Progenitor cell of endocrine pancreas (in vitro differentiated cells): ENCODE results near the gene ZER1. TPM values are rescaled to one million over a fixed set of nuclear protein-coding genes. Genes with fewer than 3 reads are reported as not detected.

Experiments used
- DNase-seq: peaks from one replicate; pipeline ENCODE4 v3.0.0; 2021; ENCODE audit warnings: low spot score; ENCODE audit not compliant: unreplicated experiment
- H3K27ac Mint-ChIP-seq: 2 replicates; pipeline ENCODE4 v1.8.0; 2021; ENCODE audit warnings: mild to moderate bottlenecking, moderate library complexity, mixed read lengths
- H3K27me3 Mint-ChIP-seq: 2 replicates; pipeline ENCODE4 v1.8.0; 2021; ENCODE audit warnings: mixed read lengths
- H3K36me3 Mint-ChIP-seq: 2 replicates; pipeline ENCODE4 v1.8.0; 2022; ENCODE audit warnings: mixed read lengths; ENCODE audit not compliant: insufficient read depth
- H3K4me1 Mint-ChIP-seq: 2 replicates; pipeline ENCODE4 v1.8.0; 2021; ENCODE audit warnings: low read depth, mixed read lengths
- H3K4me3 Mint-ChIP-seq: 2 replicates; pipeline ENCODE4 v1.8.0; 2021; ENCODE audit warnings: low read depth, mild to moderate bottlenecking, moderate library complexity, mixed read lengths
- H3K9me3 Mint-ChIP-seq: 2 replicates; pipeline ENCODE4 v1.8.0; 2021; ENCODE audit warnings: low read depth, mixed read lengths
- total RNA-seq: library from RNA; stranded (reverse); gene quantifications from 2 replicates; pipeline ENCODE4 v1.2.1, GENCODE V29; 2021
- TF ChIP-seq, protein P1 (sequence below): fragments of 200-600 bp; sonication (generic); IDR thresholded peaks from one replicate; pipeline ENCODE4 v1.5.0; 2021; ENCODE audit warnings: antibody characterized with exemption, mild to moderate bottlenecking; ENCODE audit not compliant: unreplicated experiment

ZER1 gene
- total RNA-seq, 1 donor from 2014 or later: 38.4 TPM

DNA sequence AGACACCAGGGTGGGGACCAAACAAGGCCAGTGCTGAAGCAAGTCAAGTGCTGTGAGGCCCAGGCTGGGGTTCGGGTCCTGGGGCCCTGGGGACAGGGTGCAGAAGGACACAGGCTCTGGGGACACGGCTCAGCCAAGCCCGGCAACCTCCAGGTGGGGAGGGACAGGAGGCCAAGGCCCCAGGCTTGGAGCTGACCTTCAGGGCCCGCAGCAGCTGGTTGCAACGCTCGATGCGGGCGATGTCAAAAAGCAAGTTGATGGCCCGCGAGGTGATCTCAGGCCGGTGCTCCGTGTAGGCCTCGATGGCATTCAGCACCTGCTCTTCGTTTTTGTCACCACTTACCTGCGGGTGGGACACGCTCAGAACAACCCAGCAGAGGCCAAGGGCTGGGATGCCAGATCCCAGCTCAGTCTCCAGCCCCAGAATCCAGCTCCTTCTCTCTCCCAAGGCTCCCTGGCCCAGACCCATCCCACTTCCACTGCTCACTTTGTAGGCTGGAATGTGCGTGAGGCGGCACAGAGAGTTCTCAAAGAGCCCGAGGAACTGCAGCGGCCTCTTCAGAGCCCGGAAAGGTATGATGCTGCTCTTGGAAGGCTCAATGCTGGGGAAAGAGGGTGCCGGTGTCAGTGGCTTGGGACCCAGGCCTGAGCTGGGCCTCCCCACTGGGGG, 20.7 kb downstream of the ZER1 start:
- DNase-seq: no peak
- peaks cover 2% of the 10 kb centered on the region for H3K36me3 Mint-ChIP-seq
- no peak overlapping the region for H3K27ac Mint-ChIP-seq
- H3K9me3 Mint-ChIP-seq: no peaks in the 10 kb centered on the region
- no peaks in the 10 kb centered on the region for H3K27me3 Mint-ChIP-seq
- H3K4me1 Mint-ChIP-seq: no peaks in the 10 kb centered on the region
- TF ChIP-seq, protein P1, sequence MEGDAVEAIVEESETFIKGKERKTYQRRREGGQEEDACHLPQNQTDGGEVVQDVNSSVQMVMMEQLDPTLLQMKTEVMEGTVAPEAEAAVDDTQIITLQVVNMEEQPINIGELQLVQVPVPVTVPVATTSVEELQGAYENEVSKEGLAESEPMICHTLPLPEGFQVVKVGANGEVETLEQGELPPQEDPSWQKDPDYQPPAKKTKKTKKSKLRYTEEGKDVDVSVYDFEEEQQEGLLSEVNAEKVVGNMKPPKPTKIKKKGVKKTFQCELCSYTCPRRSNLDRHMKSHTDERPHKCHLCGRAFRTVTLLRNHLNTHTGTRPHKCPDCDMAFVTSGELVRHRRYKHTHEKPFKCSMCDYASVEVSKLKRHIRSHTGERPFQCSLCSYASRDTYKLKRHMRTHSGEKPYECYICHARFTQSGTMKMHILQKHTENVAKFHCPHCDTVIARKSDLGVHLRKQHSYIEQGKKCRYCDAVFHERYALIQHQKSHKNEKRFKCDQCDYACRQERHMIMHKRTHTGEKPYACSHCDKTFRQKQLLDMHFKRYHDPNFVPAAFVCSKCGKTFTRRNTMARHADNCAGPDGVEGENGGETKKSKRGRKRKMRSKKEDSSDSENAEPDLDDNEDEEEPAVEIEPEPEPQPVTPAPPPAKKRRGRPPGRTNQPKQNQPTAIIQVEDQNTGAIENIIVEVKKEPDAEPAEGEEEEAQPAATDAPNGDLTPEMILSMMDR: no peak
- H3K4me3 Mint-ChIP-seq: no peak overlapping the region

DNA sequence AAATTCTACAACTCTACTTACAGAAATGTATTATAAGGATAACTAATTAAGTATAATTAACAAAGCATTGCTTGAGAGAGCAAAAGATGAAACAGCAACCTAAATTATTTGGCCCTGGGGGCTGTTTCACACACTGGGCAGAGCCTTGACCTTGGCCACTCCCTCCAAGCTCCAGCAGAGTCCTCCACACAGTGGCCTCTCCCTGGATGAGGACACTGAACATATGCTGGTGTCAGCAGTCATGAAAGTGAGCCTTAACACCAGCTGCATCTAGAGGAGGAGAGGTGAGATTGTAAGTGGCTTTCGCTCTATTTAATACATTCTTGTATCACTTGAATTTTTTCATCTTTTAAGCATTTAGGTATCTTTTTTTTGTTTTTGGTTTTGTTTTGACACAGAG, 24.5 kb downstream of the ZER1 start:
- H3K9me3 Mint-ChIP-seq: no peaks in the 10 kb centered on the region
- H3K27ac Mint-ChIP-seq: no peak overlapping the region
- H3K27me3 Mint-ChIP-seq: no peaks in the 10 kb centered on the region
- no peak overlapping the region for H3K4me3 Mint-ChIP-seq
- DNase-seq: no peak
- TF ChIP-seq, protein P1: no peak
- H3K36me3 Mint-ChIP-seq: peaks cover 2% of the 10 kb centered on the region
- no peaks in the 10 kb centered on the region for H3K4me1 Mint-ChIP-seq

DNA sequence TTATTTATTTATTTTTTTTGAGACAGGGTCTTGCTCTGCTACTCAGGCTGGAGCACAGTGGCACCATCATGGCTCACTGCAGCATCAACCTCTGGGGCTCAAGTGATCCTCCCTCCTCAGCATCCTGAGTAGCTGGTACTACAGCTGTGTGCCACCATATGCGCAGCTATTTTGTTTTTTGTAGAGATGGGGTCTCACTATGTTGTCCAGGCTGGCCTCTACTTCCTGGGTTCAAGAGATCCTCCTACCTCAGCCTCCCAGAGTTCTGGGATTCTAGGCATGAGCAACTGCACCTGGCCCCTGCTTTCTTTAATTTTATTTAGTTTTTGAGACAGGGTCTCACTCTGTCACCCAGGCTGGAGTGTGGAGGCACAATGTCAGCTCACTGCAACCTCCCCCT, 28.3 kb downstream of the ZER1 start:
- no peaks in the 10 kb centered on the region for H3K4me1 Mint-ChIP-seq
- peaks cover 2% of the 10 kb centered on the region for H3K36me3 Mint-ChIP-seq
- no peak overlapping the region for H3K27ac Mint-ChIP-seq
- no peak for DNase-seq
- H3K9me3 Mint-ChIP-seq: no peaks in the 10 kb centered on the region
- TF ChIP-seq, protein P1: no peak
- no peak overlapping the region for H3K4me3 Mint-ChIP-seq
- no peaks in the 10 kb centered on the region for H3K27me3 Mint-ChIP-seq

DNA sequence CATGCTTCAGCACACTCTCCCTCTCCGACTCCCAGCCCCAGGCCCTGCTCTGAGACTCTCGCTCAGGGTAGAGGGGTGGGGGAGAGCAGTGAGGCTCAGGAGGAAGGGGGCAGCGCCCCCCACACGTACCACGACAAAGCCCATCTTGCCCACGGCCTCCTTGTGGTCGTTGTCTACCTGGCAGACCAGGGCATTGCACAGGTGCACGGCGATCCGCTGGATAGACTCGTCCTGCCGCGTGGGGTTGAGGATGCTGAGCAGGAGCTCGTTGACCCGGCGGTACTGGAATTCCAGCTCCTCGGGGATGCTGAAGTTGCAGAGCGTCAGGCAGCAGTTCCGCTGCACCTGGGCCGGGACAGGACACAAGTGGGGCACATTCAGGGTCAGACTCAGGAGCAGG, 29.3 kb downstream of the ZER1 start:
- Mint-ChIP-seq H3K9me3 (no peaks in the 10 kb centered on the region), H3K4me3 (no peak overlapping the region), H3K36me3 (peaks cover 2% of the 10 kb centered on the region), H3K4me1 (no peaks in the 10 kb centered on the region), H3K27me3 (no peaks in the 10 kb centered on the region), H3K27ac (no peak overlapping the region)
- DNase-seq: no peak
- TF ChIP-seq, protein P1: no peak

DNA sequence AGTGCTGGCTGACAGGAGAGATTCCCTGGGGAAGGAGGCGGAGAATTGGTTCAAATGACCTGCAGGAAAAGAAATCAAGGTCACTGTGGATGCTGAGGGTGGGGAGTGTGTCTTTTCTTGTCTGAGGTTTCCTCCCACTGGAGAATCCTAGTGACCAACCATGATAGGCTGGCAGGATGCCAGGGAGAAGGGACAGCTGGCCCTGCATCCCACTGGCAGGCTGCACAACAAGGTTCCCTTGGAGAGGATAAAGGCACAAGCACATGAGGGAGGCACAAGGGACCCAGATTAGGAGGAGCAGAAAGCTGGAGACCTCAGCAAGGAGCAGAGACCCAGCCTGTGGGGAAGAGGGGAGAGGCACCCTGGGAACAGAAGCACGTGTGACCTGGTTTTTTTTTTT, 36.4 kb downstream of the ZER1 start:
- TF ChIP-seq, protein P1: no peak

More for the DNA sequence above, 36.4 kb downstream of the ZER1 start:
- peaks cover 8% of the 10 kb centered on the region for H3K36me3 Mint-ChIP-seq
- H3K27ac Mint-ChIP-seq: no peak overlapping the region
- no peak overlapping the region for H3K4me3 Mint-ChIP-seq
- no peak for DNase-seq
- H3K27me3 Mint-ChIP-seq: no peaks in the 10 kb centered on the region
- H3K9me3 Mint-ChIP-seq: no peaks in the 10 kb centered on the region
- H3K4me1 Mint-ChIP-seq: no peaks in the 10 kb centered on the region
